CD14-positive monocyte (primary cell): ENCODE results near the gene C17orf100. TPM values are rescaled to one million over a fixed set of nuclear protein-coding genes. Genes with fewer than 3 reads are reported as not detected.

Experiments used
- DNase-seq, 3 donors: peaks; one replicate each; pipeline ENCODE4 v3.0.0-alpha.2; 2011 to 2022
- H2AFZ ChIP-seq: 2 replicates; pipeline ENCODE4 v1.6.0; 2012; ENCODE audit warnings: mild to moderate bottlenecking, low read depth, low read length, inconsistent platforms; ENCODE audit not compliant: insufficient read depth, poor library complexity, severe bottlenecking
- H3K27ac ChIP-seq, 2 donors: 1 replicate in 1 of 2; 2 replicates in 1 of 2; pipeline ENCODE4 v1.5.1; 2012 to 2013; ENCODE audit warnings: low read length in 2 of 2, control low read depth in 1 of 2, inconsistent platforms in 1 of 2, low read depth in 1 of 2, mild to moderate bottlenecking in 1 of 2
- H3K27me3 ChIP-seq, 2 donors: one replicate each; pipeline versions ENCODE4 v1.6.0 to v1.6.1; 2011 to 2013; ENCODE audit warnings: low read length in 2 of 2; ENCODE audit not compliant: control insufficient read depth in 2 of 2, insufficient read depth in 2 of 2
- H3K36me3 ChIP-seq, 2 donors: replicated peaks in 1 of 2; 1 replicate in 1 of 2; 2 replicates in 1 of 2; pipeline versions ENCODE4 v1.5.1 to v1.6.1; 2012 to 2013; ENCODE audit warnings: low read length in 2 of 2, control low read depth in 1 of 2, inconsistent platforms in 1 of 2, mild to moderate bottlenecking in 1 of 2; ENCODE audit not compliant: insufficient read depth in 2 of 2, control insufficient read depth in 1 of 2
- H3K4me1 ChIP-seq, 2 donors: 1 replicate in 1 of 2; 2 replicates in 1 of 2; pipeline versions ENCODE4 v1.5.1 to v1.6.1; 2012 to 2013; ENCODE audit warnings: low read length in 2 of 2, control low read depth in 1 of 2, inconsistent platforms in 1 of 2, mild to moderate bottlenecking in 1 of 2, moderate library complexity in 1 of 2; ENCODE audit not compliant: insufficient read depth in 2 of 2, control insufficient read depth in 1 of 2
- H3K4me2 ChIP-seq: replicated peaks from 2 replicates; pipeline ENCODE3; 2012; ENCODE audit warnings: low read length, moderate library complexity, mild to moderate bottlenecking; ENCODE audit not compliant: poor library complexity, severe bottlenecking; ENCODE audit errors: extremely low read depth
- H3K4me3 ChIP-seq, 3 experiments: fragments of 200-600 bp in 1 of 3; sonication (generic) in 1 of 3; replicated peaks in 1 of 3; 1 replicate in 2 of 3; 2 replicates in 1 of 3; pipeline ENCODE4 v1.5.1; 2011 to 2013; ENCODE audit warnings: low read length in 3 of 3, mild to moderate bottlenecking in 3 of 3, control low read depth in 2 of 3, low read depth in 2 of 3, inconsistent platforms in 1 of 3, moderate library complexity in 1 of 3
- H3K79me2 ChIP-seq: 2 replicates; pipeline ENCODE4 v1.6.0; 2012; ENCODE audit warnings: mild to moderate bottlenecking, control low read depth, inconsistent platforms, low read length, moderate library complexity; ENCODE audit not compliant: insufficient read depth
- H3K9ac ChIP-seq: 2 replicates; pipeline ENCODE4 v1.6.0; 2017; ENCODE audit warnings: low read length, mild to moderate bottlenecking; ENCODE audit not compliant: insufficient read depth, poor library complexity, severe bottlenecking
- H3K9me3 ChIP-seq, 2 donors: replicated peaks in 1 of 2; 1 replicate in 1 of 2; 2 replicates in 1 of 2; pipeline versions ENCODE4 v1.5.1 to v1.6.1; 2012 to 2013; ENCODE audit warnings: low read length in 2 of 2, control low read depth in 1 of 2; ENCODE audit not compliant: control insufficient read depth in 1 of 2, insufficient read depth in 1 of 2
- H4K20me1 ChIP-seq: 2 replicates; pipeline ENCODE4 v1.6.0; 2012; ENCODE audit warnings: mild to moderate bottlenecking, low read length, control low read depth, moderate library complexity; ENCODE audit not compliant: insufficient read depth
- H3K27ac Mint-ChIP-seq, 7 donors: one replicate each; pipeline ENCODE4 v1.8.0; 2020; ENCODE audit warnings: mild to moderate bottlenecking in 7 of 7, mixed read lengths in 7 of 7, moderate library complexity in 6 of 7, inconsistent platforms in 2 of 7
- H3K27me3 Mint-ChIP-seq, 3 donors: one replicate each; pipeline ENCODE4 v1.8.0; 2021 to 2022; ENCODE audit warnings: low read depth in 3 of 3, mild to moderate bottlenecking in 3 of 3, mixed read lengths in 3 of 3, moderate library complexity in 3 of 3, inconsistent platforms in 1 of 3
- H3K36me3 Mint-ChIP-seq, 2 donors: one replicate each; pipeline ENCODE4 v1.8.0; 2020; ENCODE audit warnings: mixed read lengths in 2 of 2, inconsistent platforms in 1 of 2, mild to moderate bottlenecking in 1 of 2
- H3K4me1 Mint-ChIP-seq: one replicate; pipeline ENCODE4 v1.8.0; 2020; ENCODE audit warnings: mild to moderate bottlenecking, mixed read lengths
- H3K4me3 Mint-ChIP-seq, 2 donors: one replicate each; pipeline ENCODE4 v1.8.0; 2020; ENCODE audit warnings: mild to moderate bottlenecking in 2 of 2, mixed read lengths in 2 of 2, moderate library complexity in 1 of 2
- H3K9me3 Mint-ChIP-seq, 7 donors: one replicate each; pipeline ENCODE4 v1.8.0; 2020 to 2022; ENCODE audit warnings: mixed read lengths in 7 of 7, mild to moderate bottlenecking in 6 of 7, moderate library complexity in 6 of 7, inconsistent platforms in 2 of 7
- WGBS: methylation state at CpG from one replicate; pipeline ENCODE4 v1.1.5; 2013; ENCODE audit warnings: missing lambda C conversion rate; ENCODE audit not compliant: insufficient coverage; 5-methylcytosine and 5-hydroxymethylcytosine counted together
- intact Hi-C, 2 donors: fragments of 100-400 bp; cut with micrococcal nuclease; formaldehyde crosslinking; loops; one replicate each; pipeline versions ENCODE4 v1.15.0 to v1.15.1; 2023
- polyA plus RNA-seq, 3 donors: library from polyadenylated mRNA; depleted of rRNA in 1 of 3; unstranded in 2 of 3; stranded (reverse) in 1 of 3; fragments of 300-500 nt in 2 of 3; fragments of >200 nt in 1 of 3; fragmentation: Illumina TruSeq in 2 of 3; gene quantifications; 1 replicate in 2 of 3; 2 replicates in 1 of 3; pipeline ENCODE4 v1.2.3, GENCODE V29; 2012 to 2021
- TF ChIP-seq, protein P1 (sequence below): fragments of 200-600 bp; IDR thresholded peaks from one replicate; pipeline ENCODE4 v1.8.0; 2022; ENCODE audit warnings: antibody characterized with exemption, mild to moderate bottlenecking

The C17orf100 gene
- polyA plus RNA-seq, 3 donors = 0.51 to 1.8 (median 1.2) TPM

- peak overlapping the region in 1 of 7 donors; percentile 19 for H3K27ac Mint-ChIP-seq
- Histone ChIP-seq H3K4me2 (no peak overlapping the region), H3K27ac (no peak overlapping the region), H3K79me2 (no peaks in the 10 kb centered on the region), H3K4me1 (no peaks in the 10 kb centered on the region), H3K36me3 (peaks cover 53 to 96% of the 10 kb centered on the region in 2 donors), H3K27me3 (no peaks in the 10 kb centered on the region), H4K20me1 (no peaks in the 10 kb centered on the region), H3K9ac (no peak overlapping the region), H2AFZ (no peak overlapping the region), H3K4me3 (no peak overlapping the region), H3K9me3 (no peaks in the 10 kb centered on the region)
- no peak overlapping the region for H3K4me3 Mint-ChIP-seq
- no peak for DNase-seq
- H3K4me1 Mint-ChIP-seq = no peaks in the 10 kb centered on the region
- no peaks in the 10 kb centered on the region for H3K9me3 Mint-ChIP-seq
- WGBS = 88% methylated on average over 1 of the region's 6 CpGs
- TF ChIP-seq, protein P1, sequence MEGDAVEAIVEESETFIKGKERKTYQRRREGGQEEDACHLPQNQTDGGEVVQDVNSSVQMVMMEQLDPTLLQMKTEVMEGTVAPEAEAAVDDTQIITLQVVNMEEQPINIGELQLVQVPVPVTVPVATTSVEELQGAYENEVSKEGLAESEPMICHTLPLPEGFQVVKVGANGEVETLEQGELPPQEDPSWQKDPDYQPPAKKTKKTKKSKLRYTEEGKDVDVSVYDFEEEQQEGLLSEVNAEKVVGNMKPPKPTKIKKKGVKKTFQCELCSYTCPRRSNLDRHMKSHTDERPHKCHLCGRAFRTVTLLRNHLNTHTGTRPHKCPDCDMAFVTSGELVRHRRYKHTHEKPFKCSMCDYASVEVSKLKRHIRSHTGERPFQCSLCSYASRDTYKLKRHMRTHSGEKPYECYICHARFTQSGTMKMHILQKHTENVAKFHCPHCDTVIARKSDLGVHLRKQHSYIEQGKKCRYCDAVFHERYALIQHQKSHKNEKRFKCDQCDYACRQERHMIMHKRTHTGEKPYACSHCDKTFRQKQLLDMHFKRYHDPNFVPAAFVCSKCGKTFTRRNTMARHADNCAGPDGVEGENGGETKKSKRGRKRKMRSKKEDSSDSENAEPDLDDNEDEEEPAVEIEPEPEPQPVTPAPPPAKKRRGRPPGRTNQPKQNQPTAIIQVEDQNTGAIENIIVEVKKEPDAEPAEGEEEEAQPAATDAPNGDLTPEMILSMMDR = no peak
- peaks cover 66 to 77% of the 10 kb centered on the region in 2 donors for H3K36me3 Mint-ChIP-seq
- intact Hi-C loops = no loop called here
- H3K27me3 Mint-ChIP-seq = no peaks in the 10 kb centered on the region
Measured at GRCh38 chr17:6626616-6627015, 24.9 kb upstream of the C17orf100 start.

DNA sequence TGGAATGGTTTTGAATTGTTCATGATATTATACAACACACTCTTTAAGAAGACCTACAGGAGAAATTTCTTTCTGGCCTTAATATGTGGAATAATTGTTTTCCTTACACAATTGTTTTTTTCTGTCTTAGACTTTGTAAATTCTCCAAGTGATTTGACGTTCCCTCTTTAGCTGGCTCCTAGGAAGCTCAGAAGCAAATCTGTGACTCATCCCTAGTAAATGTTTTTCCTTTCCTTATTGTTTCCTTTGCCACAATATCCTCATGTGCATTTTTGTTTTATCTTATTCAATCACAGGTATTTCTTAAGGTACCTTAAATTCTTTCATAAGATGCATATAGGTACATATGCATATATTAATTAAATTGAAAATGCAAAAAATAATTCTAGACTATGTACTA is 24.5 kb upstream of the C17orf100 start:
- TF ChIP-seq, protein P1 = no peak
- Histone ChIP-seq H3K36me3 (peaks cover 50 to 94% of the 10 kb centered on the region in 2 donors), H3K9ac (no peak overlapping the region), H3K4me3 (no peak overlapping the region), H3K4me2 (no peak overlapping the region), H3K27me3 (no peaks in the 10 kb centered on the region), H3K79me2 (no peaks in the 10 kb centered on the region), H4K20me1 (no peaks in the 10 kb centered on the region), H3K27ac (no peak overlapping the region), H3K9me3 (no peaks in the 10 kb centered on the region), H2AFZ (no peak overlapping the region), H3K4me1 (no peaks in the 10 kb centered on the region)
- no peaks in the 10 kb centered on the region for H3K27me3 Mint-ChIP-seq
- H3K36me3 Mint-ChIP-seq = peaks cover 66 to 79% of the 10 kb centered on the region in 2 donors
- WGBS = no CpG with 5 or more reads among the region's 1 CpG
- H3K4me3 Mint-ChIP-seq = no peak overlapping the region
- no peak for DNase-seq
- intact Hi-C loops = no loop called here
- H3K9me3 Mint-ChIP-seq = no peaks in the 10 kb centered on the region
- no peak overlapping the region for H3K27ac Mint-ChIP-seq
- no peaks in the 10 kb centered on the region for H3K4me1 Mint-ChIP-seq
